CD4-positive, alpha-beta T cell treated with Interleukin-21 for 1 hour (primary cell): ENCODE measurements around the gene GDPD5.

Experiments used
- DNase-seq: peaks from one replicate; pipeline ENCODE4 v3.0.0-alpha.2; 2020

GDPD5 gene

GRCh38 chr11:75557666-75558494 is 32.1 kb upstream of the GDPD5 start:
- no peak for DNase-seq

DNA sequence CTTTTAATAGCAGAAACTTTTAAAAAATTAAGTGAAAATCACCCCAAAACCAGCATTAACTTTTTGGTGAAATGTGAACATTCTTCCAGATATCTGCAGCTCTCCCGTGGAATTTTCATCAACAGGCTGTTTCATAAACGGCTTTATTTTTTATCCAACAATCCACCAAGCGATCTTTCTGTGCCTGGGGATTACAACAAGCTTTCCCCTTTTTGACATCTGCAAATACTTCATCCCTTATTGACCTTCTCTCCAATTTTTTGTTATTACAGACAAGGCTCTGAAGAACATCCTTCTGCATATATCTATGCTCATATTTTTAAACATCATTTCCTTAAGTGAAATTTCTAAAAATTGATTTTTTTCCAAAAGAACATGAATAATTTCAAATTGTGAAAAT is 30.5 kb upstream of the GDPD5 start:
- no peak for DNase-seq

GRCh38 chr11:75555079-75555811 is 29.5 kb upstream of the GDPD5 start:
- no peak for DNase-seq

DNA sequence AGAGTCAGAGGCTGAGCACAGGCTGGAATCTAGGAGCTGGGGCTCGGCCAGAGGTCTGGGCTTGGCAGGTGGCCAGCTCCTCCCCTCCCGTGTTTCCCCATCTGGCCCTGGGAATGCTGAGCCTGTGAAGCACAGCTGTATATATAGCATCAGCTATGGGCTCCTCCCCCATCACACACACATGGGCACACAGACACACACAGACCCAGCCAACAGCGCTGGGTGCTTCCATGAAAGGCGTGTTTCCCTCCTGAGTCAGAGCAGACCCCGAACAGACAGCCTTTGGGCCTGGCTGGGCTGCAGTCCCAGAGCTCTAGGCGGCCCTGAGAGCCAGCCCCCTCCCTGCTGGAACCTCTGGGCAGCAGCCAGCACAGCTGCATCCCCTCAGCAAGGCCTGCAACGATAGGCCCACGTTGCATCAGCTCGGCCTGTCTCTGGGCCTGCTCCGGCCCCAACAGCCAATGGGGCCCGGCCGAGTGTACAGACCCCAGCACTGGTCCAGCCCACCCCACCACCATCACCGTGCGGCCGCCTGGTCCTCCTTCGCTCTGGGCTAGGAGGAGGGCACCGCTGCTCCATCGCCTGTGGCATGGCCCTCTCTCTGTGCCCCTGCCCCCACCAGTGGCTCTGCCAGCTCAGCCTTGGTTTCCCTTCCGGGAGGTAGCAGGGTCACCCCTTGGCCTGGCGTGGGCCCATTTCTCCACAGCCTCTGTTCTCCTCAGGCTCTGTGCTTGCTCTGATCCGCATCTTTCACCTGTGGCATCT is 28.7 kb upstream of the GDPD5 start:
- DNase-seq: no peak

- no peak for DNase-seq
Measured at GRCh38 chr11:75553889-75554257, 28.1 kb upstream of the GDPD5 start.

- DNase-seq: no peak
Measured at GRCh38 chr11:75553182-75553581, 27.4 kb upstream of the GDPD5 start.

DNA sequence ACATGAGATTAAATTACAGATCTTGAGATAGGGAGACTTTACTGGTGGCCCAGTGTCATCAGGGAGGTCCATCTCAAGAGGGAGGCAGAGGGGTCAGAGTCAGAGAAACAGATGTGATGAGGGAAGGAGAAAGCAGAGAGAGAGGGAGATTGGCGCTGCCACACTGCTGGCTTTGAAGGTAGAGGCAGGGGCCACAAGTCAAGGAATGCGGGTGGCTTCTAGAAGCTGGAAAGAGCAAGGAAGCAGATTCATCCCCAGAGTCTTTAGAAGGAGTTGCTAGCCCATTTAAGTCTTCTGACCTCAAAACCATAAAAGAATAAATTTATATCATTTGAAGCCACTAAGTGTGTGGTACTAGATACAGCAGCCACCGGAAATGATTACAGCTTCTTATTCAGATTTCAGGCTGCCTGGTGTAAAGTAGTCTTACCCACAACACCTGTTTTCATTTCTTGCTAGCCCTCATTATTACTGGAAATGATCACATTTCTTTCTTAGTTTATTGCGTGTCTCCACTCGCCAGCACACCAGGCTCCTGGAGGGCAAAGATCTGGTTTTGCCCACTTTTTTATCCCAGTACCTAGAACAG is 23.7 kb upstream of the GDPD5 start:
- DNase-seq: no peak

DNA sequence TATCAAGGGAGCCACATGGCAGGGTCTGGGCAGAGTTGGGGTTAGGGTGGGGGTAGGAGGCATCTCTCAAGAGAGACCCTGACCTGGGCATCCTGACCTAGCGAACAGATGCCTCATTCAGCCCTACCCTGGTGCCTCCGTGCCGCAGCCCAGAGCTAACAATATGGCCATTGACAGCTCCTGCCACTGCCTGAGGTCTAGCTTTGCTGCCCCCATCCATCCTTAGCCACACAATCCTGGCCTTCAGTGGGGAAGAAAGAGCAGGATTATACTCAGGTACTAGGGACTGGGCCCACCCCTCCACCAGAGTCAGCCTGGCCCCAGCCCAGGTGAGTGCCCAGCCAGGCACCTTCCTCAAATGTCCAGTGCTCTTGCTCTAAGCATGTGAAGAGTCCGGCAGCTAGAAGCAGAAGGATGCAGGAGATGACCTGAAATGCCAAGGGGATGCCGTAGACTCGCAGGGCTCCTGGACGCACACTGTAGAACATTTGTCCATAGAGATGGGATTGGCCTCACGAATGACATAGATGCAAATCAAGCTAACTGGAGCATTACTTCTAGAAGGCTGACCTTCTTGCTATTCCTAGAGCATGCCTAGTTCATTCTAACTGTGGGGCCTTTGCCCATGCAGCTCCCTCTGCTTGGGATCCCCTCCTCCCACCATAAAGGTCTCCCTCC is 23.0 kb upstream of the GDPD5 start:
- DNase-seq: no peak

DNA sequence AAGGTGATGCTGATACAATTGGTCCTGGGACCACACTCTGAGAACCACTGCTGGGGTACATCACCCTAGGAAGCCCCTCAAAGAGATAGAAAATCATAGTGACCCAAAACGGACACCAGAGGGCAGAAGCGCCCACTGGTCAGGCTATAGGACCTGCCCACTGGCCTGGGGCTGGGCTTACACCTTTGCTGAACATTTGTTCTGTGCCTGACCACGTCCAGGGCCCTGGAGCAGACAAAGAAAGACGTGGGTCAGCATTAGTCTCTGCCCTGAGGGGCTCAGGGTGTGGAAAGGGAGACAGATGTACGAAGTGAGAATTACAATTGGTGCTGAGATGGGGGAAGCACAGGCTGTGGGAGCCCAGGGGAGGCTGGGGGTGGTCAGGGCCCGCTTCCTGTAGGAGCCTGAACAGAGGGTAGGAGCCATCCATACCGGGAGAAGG is 21.9 kb upstream of the GDPD5 start:
- DNase-seq: peak; percentile 31

DNA sequence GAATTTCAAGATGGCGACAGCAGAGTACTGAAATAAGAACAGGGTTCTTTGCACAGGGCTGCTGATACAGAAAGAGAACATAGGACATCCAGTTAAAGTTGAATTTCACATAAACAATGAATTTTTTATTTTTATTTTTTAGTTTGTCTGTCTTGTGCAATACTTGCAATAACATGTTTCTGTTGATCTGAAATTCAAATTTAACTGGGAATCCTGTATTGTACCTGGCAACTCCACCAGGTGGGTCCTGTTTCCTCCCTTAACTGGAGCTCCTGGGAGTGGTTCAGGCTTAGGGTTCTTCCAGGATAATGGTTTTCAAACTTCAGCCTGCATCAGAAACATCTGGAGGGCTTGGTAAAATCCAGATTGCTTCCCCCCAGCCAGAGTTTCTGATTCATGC is 21.4 kb upstream of the GDPD5 start:
- DNase-seq: no peak

DNA sequence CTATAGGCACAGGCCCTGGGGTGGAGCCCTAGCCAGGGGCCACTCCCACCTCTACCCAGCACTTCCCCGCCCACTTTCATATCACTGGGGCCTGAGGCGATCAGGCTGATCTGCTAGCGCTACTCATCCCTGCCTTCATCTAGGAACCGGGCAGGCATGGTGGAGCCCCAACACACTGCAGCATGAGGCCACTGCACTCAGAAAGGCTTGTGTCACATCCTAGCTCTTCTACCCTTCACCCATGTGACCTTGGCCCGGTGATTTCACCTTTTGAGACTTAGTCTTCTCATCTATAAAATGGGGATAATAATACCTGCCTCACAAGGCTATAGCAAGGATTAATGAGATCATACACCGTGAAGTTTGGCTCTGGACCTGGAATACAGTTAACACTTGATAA is 18.1 kb upstream of the GDPD5 start:
- DNase-seq: no peak

GRCh38 chr11:75542088-75542438 is 16.3 kb upstream of the GDPD5 start:
- DNase-seq: no peak

DNA sequence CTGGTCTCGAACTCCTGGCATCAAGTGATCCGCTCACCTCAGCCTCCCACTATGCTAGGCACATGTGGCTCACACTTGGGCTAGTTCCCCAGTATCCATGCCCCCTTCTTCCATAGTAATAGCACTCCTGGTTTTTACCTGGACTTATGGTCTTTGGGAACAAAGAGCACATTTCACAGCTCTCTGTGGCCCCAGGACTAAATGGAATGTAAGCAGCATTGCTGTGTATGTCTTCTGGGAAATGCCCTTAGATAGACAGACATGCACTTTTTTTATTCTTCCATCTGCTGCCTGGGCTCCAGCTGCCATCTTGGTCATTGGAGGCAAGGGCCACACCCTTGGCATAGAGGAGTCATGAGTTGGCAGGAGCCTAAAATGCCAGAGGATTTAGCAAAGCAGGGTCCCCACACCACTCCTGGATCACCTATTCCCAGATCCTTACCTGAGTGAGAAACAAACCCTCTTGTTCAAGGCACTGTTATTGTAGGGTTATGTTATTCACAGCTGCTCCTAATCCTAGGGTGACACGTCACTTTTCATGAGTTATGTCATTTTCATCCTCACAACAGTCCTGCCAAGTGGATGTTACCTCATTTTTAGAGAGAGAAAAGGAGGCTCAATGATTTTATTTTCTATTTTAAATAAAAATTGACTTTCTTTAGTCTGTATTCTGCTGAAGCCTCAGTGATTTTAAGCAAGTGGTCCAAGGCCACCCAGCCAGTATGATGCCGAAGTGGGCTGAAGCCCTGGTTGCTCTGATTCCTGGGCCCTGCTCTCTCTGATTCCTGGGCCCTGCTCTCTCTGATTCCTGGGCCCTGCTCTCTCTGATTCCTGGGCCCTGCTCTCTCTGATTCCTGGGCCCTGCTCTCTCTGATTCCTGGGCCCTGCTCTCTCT is 15.7 kb upstream of the GDPD5 start:
- DNase-seq: no peak

- no peak for DNase-seq
Measured at GRCh38 chr11:75539459-75540334, 14.0 kb upstream of the GDPD5 start.

DNA sequence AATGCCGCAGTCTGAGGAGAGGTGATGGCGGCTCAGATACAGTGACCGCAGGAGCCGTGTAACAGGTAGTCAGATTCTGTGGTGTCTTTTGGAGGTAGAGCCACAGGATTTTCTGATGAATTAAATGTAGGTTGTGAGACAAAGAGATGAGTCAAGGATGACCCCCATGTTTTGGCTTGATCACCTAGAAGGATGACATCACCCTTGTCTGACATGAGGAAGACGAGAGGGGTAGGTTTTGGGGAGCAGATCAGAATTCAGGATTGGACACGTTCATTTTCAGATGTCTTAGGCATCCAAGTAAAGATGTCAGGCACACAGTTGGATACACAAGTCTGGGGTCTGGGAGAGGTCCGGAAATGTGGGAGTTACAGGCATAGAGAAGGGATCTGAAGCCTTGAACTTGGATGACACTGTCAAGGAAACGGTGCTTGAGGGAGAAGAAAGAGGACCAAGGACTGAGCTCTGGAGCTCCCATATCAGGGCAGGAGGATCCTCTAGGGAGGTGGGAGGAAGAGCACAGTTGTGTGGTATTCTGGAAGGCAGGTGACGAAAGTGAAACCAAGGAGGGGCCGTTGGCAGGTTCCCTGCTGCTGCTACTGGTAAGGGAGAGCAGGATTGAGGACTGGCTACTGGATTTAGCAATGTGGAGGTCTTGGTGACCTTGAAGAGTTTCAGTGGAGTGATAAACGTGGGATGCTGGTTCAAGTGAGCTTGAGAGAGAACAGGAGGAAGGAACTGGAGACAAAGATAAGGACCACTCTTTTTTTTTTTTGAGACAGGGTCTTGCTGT is 12.6 kb upstream of the GDPD5 start:
- no peak for DNase-seq

DNA sequence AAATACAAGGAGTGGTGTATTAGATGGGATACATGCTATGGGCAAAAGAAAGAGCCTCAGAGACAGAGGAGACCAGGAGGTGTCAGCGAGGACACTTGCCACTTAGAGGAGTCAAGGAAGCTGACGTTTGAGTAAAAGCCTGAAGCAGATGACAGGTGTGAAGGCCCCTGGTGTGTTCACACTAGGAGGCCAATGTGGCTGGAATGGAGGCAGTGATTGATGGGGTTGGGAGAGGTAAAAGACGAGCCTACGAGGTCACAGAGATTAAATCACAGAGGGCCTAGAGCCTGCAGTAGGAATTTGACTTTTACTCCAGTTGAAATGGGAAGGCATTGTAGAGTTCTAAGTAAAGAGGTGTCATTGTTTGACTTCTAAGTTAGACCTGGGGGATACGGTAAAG is 12.0 kb upstream of the GDPD5 start:
- no peak for DNase-seq

GRCh38 chr11:75536786-75537641 is 11.3 kb upstream of the GDPD5 start:
- DNase-seq: peak; percentile 50

DNA sequence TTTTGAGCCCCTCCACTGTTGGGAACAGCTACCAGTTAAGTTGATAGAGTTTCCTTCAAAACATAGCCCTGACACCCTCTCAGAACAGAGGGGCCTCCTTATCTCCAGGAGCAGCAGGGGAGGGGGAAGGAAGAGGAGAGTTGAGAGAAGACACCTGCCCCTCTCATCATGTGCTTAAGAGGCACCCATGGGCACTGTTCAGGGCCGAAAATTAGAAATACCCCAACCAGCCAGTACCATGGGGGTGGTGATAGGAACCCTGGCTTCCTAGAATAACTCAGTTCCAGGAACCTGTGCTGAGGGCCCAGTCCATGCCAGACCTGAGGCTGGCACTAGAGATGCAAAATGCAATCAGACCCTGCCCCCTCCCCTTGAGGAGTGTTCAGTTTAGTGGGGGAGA is 9.3 kb upstream of the GDPD5 start:
- no peak for DNase-seq
